Measurements from ENCODE around the gene CSK. TPM values are rescaled to one million over a fixed set of nuclear protein-coding genes. Genes with fewer than 3 reads are reported as not detected.

CSK gene
- total and polyA plus RNA-seq, 4 donors, result 6.9 to 41.7 (median 24.1) TPM

DNA sequence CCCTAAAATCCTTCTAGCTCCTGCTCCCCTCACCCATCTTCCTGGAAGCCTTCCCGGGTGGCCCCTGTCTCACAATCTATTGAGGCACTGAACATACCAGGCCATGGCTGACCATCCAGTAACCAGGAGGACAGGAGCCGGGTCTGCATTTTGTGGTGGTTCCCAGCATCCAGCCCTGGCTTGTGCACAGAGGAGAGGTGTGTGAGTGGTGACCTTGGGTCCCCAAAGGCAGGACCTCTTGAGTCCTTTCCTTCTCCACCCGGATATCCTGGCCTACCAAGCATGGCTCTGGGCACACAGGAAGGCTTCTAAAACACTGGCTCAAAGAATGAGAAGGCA, 7.8 kb downstream of the CSK start:
- no peaks in the 10 kb centered on the region for H3K9me3 ChIP-seq (ENCODE audit: control insufficient read depth in 4 of 4, low read length in 3 of 4)
- peak overlapping the region; percentile 48 to 49 for H3K27ac ChIP-seq (ENCODE audit: low read depth in 1 of 2, low read length in 2 of 2)
- no peak overlapping the region for H3K4me3 ChIP-seq (ENCODE audit: low read depth in 1 of 3, low read length in 3 of 3)
- no peak for DNase-seq (ENCODE audit: low spot score)
- H3K36me3 ChIP-seq (ENCODE audit: control insufficient read depth in 4 of 4, insufficient read depth in 3 of 4, low read depth in 1 of 4, low read length in 3 of 4), result no peaks in the 10 kb centered on the region
- peaks cover 13 to 78% (median 47%) of the 10 kb centered on the region in 4 donors for H3K4me1 ChIP-seq (ENCODE audit: control insufficient read depth in 4 of 4, insufficient read depth in 4 of 4, low read length in 3 of 4)
- TF ChIP-seq, protein P1, sequence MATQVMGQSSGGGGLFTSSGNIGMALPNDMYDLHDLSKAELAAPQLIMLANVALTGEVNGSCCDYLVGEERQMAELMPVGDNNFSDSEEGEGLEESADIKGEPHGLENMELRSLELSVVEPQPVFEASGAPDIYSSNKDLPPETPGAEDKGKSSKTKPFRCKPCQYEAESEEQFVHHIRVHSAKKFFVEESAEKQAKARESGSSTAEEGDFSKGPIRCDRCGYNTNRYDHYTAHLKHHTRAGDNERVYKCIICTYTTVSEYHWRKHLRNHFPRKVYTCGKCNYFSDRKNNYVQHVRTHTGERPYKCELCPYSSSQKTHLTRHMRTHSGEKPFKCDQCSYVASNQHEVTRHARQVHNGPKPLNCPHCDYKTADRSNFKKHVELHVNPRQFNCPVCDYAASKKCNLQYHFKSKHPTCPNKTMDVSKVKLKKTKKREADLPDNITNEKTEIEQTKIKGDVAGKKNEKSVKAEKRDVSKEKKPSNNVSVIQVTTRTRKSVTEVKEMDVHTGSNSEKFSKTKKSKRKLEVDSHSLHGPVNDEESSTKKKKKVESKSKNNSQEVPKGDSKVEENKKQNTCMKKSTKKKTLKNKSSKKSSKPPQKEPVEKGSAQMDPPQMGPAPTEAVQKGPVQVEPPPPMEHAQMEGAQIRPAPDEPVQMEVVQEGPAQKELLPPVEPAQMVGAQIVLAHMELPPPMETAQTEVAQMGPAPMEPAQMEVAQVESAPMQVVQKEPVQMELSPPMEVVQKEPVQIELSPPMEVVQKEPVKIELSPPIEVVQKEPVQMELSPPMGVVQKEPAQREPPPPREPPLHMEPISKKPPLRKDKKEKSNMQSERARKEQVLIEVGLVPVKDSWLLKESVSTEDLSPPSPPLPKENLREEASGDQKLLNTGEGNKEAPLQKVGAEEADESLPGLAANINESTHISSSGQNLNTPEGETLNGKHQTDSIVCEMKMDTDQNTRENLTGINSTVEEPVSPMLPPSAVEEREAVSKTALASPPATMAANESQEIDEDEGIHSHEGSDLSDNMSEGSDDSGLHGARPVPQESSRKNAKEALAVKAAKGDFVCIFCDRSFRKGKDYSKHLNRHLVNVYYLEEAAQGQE (IDR thresholded peaks at IDR 0.05), result no peak
- TF ChIP-seq HNF4A (conservative IDR thresholded peaks at IDR 0.05), result peak in 1 of 2 donors; percentile 3
- H3K27me3 ChIP-seq (ENCODE audit: control insufficient read depth in 4 of 4, insufficient read depth in 4 of 4, low read length in 3 of 4), result no peaks in the 10 kb centered on the region
- WGBS, result 42% methylated on average over 3 of the region's 3 CpGs
- H3K9ac ChIP-seq (ENCODE audit: low read depth in 1 of 2, low read length in 2 of 2), result no peak overlapping the region

DNA sequence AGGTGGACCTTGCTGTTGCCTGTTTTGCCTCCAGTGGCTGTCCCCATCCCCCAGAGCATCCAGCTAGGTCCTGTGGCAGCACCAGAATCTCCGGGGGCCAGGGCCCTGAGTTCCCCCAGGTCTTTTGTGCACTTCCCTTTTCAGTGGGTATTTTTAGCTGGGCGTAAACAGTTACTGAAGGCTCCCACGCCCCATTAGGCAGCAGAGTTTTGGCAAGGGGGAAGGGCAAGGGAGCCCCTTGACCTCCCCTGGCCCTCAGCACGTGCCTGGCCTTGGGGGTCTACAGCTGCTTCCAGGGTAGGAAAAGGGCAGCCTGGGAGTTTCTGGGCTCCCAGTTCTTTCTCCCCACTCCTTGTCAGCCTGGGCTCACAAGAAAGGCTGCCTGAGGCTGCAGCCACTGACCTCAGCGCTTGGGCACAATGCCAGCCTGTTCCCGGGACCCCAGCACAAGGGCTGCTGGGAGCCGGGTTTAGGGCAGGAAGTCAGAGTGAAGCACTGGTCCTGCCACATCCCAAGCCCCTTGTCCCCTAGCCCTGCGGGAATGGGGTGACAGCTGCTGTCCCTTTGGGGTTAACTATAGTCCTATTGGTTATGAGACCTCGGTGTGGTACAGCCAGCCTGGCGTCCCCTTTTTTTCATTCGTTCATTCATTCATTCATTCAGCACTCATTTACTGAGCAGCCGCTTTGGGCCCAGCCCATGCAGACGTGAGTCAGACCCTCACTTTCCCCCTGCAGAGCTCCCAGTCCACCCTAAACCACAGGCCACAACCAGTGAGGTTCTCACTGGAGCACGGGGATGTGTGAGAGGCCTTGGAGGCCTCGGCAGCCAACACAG, 8.4 kb downstream of the CSK start:
- Histone ChIP-seq H3K36me3 (ENCODE audit: control insufficient read depth in 4 of 4, insufficient read depth in 3 of 4, low read depth in 1 of 4, low read length in 3 of 4) (no peaks in the 10 kb centered on the region), H3K4me3 (ENCODE audit: low read depth in 1 of 3, low read length in 3 of 3) (no peak overlapping the region), H3K27ac (ENCODE audit: low read depth in 1 of 2, low read length in 2 of 2) (peak overlapping the region; percentile 48 to 49), H3K9ac (ENCODE audit: low read depth in 1 of 2, low read length in 2 of 2) (no peak overlapping the region), H3K4me1 (ENCODE audit: control insufficient read depth in 4 of 4, insufficient read depth in 4 of 4, low read length in 3 of 4) (peaks cover 13 to 79% (median 45%) of the 10 kb centered on the region in 4 donors), H3K9me3 (ENCODE audit: control insufficient read depth in 4 of 4, low read length in 3 of 4) (no peaks in the 10 kb centered on the region), H3K27me3 (ENCODE audit: control insufficient read depth in 4 of 4, insufficient read depth in 4 of 4, low read length in 3 of 4) (no peaks in the 10 kb centered on the region)
- no peak for DNase-seq (ENCODE audit: low spot score)
- 56% methylated on average over 15 of the region's 15 CpGs for WGBS
- TF ChIP-seq YY1 (IDR thresholded peaks at IDR 0.05), result no peak
- peak; percentile 51 for TF ChIP-seq NR2F2 (IDR thresholded peaks at IDR 0.05)

DNA sequence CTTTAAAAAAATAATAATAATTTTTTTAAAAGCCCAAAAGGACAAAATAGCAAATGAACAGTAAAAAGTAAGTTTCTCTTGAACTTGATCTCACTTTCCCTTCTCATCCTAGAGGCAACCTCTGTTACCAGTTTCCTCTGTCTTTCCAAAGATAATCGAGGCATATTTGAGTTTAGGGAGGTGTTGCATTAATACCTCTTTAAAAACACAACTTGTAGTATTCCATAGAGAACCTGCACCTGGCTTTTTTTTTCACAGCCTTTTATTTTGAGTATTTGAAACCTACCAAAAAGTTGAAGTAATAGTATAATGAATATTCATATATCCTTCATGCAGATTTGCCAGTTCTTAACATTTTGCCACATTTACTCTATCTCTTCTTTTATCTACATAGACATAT, 9.1 kb downstream of the CSK start:
- H3K27ac ChIP-seq (ENCODE audit: low read depth in 1 of 2, low read length in 2 of 2), result no peak overlapping the region
- TF ChIP-seq JUND (IDR thresholded peaks at IDR 0.05) (no peak), EGR1 (IDR thresholded peaks at IDR 0.05; ENCODE audit: low read depth in 2 of 2) (no peak), HNF4G (IDR thresholded peaks at IDR 0.05) (no peak), RXRA (IDR thresholded peaks at IDR 0.05) (no peak), HNF4A (conservative IDR thresholded peaks at IDR 0.05) (no peak), SP1 (IDR thresholded peaks at IDR 0.05) (no peak), FOXA1 (IDR thresholded peaks at IDR 0.05) (no peak)
- TF ChIP-seq, protein P2, sequence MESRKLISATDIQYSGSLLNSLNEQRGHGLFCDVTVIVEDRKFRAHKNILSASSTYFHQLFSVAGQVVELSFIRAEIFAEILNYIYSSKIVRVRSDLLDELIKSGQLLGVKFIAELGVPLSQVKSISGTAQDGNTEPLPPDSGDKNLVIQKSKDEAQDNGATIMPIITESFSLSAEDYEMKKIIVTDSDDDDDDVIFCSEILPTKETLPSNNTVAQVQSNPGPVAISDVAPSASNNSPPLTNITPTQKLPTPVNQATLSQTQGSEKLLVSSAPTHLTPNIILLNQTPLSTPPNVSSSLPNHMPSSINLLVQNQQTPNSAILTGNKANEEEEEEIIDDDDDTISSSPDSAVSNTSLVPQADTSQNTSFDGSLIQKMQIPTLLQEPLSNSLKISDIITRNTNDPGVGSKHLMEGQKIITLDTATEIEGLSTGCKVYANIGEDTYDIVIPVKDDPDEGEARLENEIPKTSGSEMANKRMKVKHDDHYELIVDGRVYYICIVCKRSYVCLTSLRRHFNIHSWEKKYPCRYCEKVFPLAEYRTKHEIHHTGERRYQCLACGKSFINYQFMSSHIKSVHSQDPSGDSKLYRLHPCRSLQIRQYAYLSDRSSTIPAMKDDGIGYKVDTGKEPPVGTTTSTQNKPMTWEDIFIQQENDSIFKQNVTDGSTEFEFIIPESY (IDR thresholded peaks at IDR 0.05), result no peak
- TF ChIP-seq, protein P3, sequence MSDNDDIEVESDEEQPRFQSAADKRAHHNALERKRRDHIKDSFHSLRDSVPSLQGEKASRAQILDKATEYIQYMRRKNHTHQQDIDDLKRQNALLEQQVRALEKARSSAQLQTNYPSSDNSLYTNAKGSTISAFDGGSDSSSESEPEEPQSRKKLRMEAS (IDR thresholded peaks at IDR 0.05), result no peak
- no peak overlapping the region for H3K4me3 ChIP-seq (ENCODE audit: low read depth in 1 of 3, low read length in 3 of 3)
- H3K9me3 ChIP-seq (ENCODE audit: control insufficient read depth in 4 of 4, low read length in 3 of 4), result no peaks in the 10 kb centered on the region
- no peaks in the 10 kb centered on the region for H3K36me3 ChIP-seq (ENCODE audit: control insufficient read depth in 4 of 4, insufficient read depth in 3 of 4, low read depth in 1 of 4, low read length in 3 of 4)
- H3K9ac ChIP-seq (ENCODE audit: low read depth in 1 of 2, low read length in 2 of 2), result no peak overlapping the region
- H3K27me3 ChIP-seq (ENCODE audit: control insufficient read depth in 4 of 4, insufficient read depth in 4 of 4, low read length in 3 of 4), result no peaks in the 10 kb centered on the region
- DNase-seq (ENCODE audit: low spot score), result no peak
- 55% methylated on average over 1 of the region's 1 CpG for WGBS
- peaks cover 15 to 78% (median 47%) of the 10 kb centered on the region in 4 donors for H3K4me1 ChIP-seq (ENCODE audit: control insufficient read depth in 4 of 4, insufficient read depth in 4 of 4, low read length in 3 of 4)
